Dedifferentiated amniotic fluid mesenchymal stem cell (primary cell): ENCODE data around the gene FNIP2.
"Not testable (repeated sequence)": the region's sequence is repeated elsewhere in the genome, so short reads cannot be mapped to it uniquely, and the experiment has no call there.

ENCODE experiments used
- DNase-seq: peaks from one replicate; pipeline ENCODE4 v3.0.0-alpha.2; 2016; ENCODE audit errors: extremely low spot score

The FNIP2 gene

GRCh38 chr4:158956918-158957317, 188.1 kb downstream of the FNIP2 start:
- not testable (repeated sequence) for DNase-seq
